IMR-90 (cell line): ENCODE results near the gene C16orf96. TPM values are rescaled to one million over a fixed set of nuclear protein-coding genes. Genes with fewer than 3 reads are reported as not detected.

Source experiments
- ATAC-seq: fragments of 200-7000 bp; cut with Tn5 transposase; 2 replicates; pipeline ENCODE4 v1.9.1; 2020; ENCODE audit warnings: low read depth, mild to moderate bottlenecking, moderate library complexity
- BruUV-seq: library from RNA; stranded (reverse); fragments of 400-500 nt; replicated peaks from 2 replicates; lab custom pipeline; 2021; lab: Mats Ljungman, UMichigan
- CTCF ChIA-PET: fragments of 300-600 bp; formaldehyde crosslinking; extraction: SDS; loops from one replicate; lab custom pipeline; 2021; ENCODE audit warnings: antibody characterized with exemption; lab: Yijun Ruan, JAX
- POLR2A ChIA-PET: fragments of 300-600 bp; sonication (Branson Sonifier 250); formaldehyde crosslinking; loops from one replicate; lab custom pipeline; 2022; ENCODE audit warnings: antibody characterized with exemption; ENCODE audit not compliant: unreplicated experiment; lab: Charles Lee
- DNase-seq: peaks from one replicate; pipeline ENCODE4 v3.0.0; 2013
- H2AFZ ChIP-seq: replicated peaks from 2 replicates; pipeline ENCODE3; 2013; ENCODE audit warnings: low read length, mild to moderate bottlenecking; ENCODE audit not compliant: poor library complexity
- H2AK5ac ChIP-seq: 2 replicates; pipeline ENCODE4 v1.6.1; 2013; ENCODE audit warnings: low read depth, low read length, inconsistent platforms
- H2AK9ac ChIP-seq: replicated peaks from 2 replicates; pipeline ENCODE3; 2013; ENCODE audit warnings: mild to moderate bottlenecking, low read depth, low read length, moderate library complexity; ENCODE audit not compliant: poor library complexity
- H2BK120ac ChIP-seq: 2 replicates; pipeline ENCODE4 v1.6.1; 2013; ENCODE audit warnings: low read depth, low read length, inconsistent platforms
- H2BK15ac ChIP-seq: 3 replicates; pipeline ENCODE4 v1.6.1; 2013; ENCODE audit warnings: low read depth, low read length, inconsistent platforms
- H2BK20ac ChIP-seq: 2 replicates; pipeline ENCODE4 v1.6.1; 2013; ENCODE audit warnings: low read depth, mild to moderate bottlenecking, inconsistent platforms, low read length, moderate library complexity
- H2BK5ac ChIP-seq: 2 replicates; pipeline ENCODE4 v1.6.1; 2013; ENCODE audit warnings: mild to moderate bottlenecking, low read depth, low read length, inconsistent platforms; ENCODE audit not compliant: poor library complexity, severe bottlenecking
- H3K14ac ChIP-seq: replicated peaks from 2 replicates; pipeline ENCODE4 v1.6.1; 2013; ENCODE audit warnings: low read depth, low read length, inconsistent platforms
- H3K18ac ChIP-seq: 2 replicates; pipeline ENCODE4 v1.6.1; 2013; ENCODE audit warnings: low read depth, low read length, control low read depth
- H3K23ac ChIP-seq: 2 replicates; pipeline ENCODE4 v1.6.1; 2013; ENCODE audit warnings: low read depth, low read length, inconsistent platforms
- H3K27ac ChIP-seq: 2 replicates; pipeline ENCODE4 v1.5.1; 2013; ENCODE audit warnings: mild to moderate bottlenecking, control low read depth, low read length; ENCODE audit not compliant: insufficient read depth
- H3K27me3 ChIP-seq: 2 replicates; pipeline ENCODE4 v1.6.1; 2013; ENCODE audit warnings: low read length; ENCODE audit not compliant: control insufficient read depth, insufficient read depth
- H3K36me3 ChIP-seq: 2 replicates; pipeline ENCODE4 v1.6.1; 2013; ENCODE audit warnings: low read length, mixed read lengths; ENCODE audit not compliant: control insufficient read depth, insufficient read depth
- H3K4ac ChIP-seq: 2 replicates; pipeline ENCODE4 v1.6.1; 2013; ENCODE audit warnings: low read depth, low read length, inconsistent platforms
- H3K4me1 ChIP-seq: 2 replicates; pipeline ENCODE4 v1.6.1; 2013; ENCODE audit warnings: low read length, mixed read lengths; ENCODE audit not compliant: control insufficient read depth, insufficient read depth
- H3K4me2 ChIP-seq: 2 replicates; pipeline ENCODE4 v1.6.1; 2013; ENCODE audit warnings: low read depth, mild to moderate bottlenecking, control low read depth, low read length, moderate library complexity
- H3K4me3 ChIP-seq: 2 replicates; pipeline ENCODE4 v1.5.1; 2013; ENCODE audit warnings: low read depth, mild to moderate bottlenecking, control low read depth, low read length, moderate library complexity; ENCODE audit not compliant: insufficient read depth
- H3K56ac ChIP-seq: 2 replicates; pipeline ENCODE4 v1.6.1; 2013; ENCODE audit warnings: low read length, inconsistent platforms; ENCODE audit not compliant: insufficient read depth; ENCODE audit errors: extremely low read depth
- H3K79me1 ChIP-seq, 2 experiments: 2 replicates each; pipeline ENCODE4 v1.6.1; 2013; ENCODE audit warnings: low read length in 2 of 2, inconsistent platforms in 1 of 2, low read depth in 1 of 2
- H3K9ac ChIP-seq: 2 replicates; pipeline ENCODE4 v1.6.1; 2013; ENCODE audit warnings: low read depth, low read length, control low read depth
- H3K9me1 ChIP-seq: 2 replicates; pipeline ENCODE4 v1.6.1; 2013; ENCODE audit warnings: low read length, inconsistent platforms; ENCODE audit not compliant: insufficient read depth
- H3K9me3 ChIP-seq: 2 replicates; pipeline ENCODE4 v1.6.1; 2013; ENCODE audit warnings: low read length; ENCODE audit not compliant: control insufficient read depth, insufficient read depth
- H4K20me1 ChIP-seq: 2 replicates; pipeline ENCODE4 v1.6.1; 2013; ENCODE audit warnings: low read length, inconsistent platforms; ENCODE audit not compliant: insufficient read depth
- H4K5ac ChIP-seq: 2 replicates; pipeline ENCODE4 v1.6.1; 2013; ENCODE audit warnings: mild to moderate bottlenecking, low read depth, low read length, control low read depth
- H4K8ac ChIP-seq, 2 experiments: 2 replicates each; pipeline ENCODE4 v1.6.1; 2013; ENCODE audit warnings: low read depth in 2 of 2, low read length in 2 of 2, control low read depth in 1 of 2, inconsistent platforms in 1 of 2
- H4K91ac ChIP-seq: 2 replicates; pipeline ENCODE4 v1.6.1; 2013; ENCODE audit warnings: low read depth, low read length, inconsistent platforms; ENCODE audit not compliant: insufficient read depth
- MXI1 ChIP-seq: IDR thresholded peaks from 2 replicates; pipeline ENCODE4 v1.6.1; 2012; ENCODE audit warnings: low read depth, mild to moderate bottlenecking, low read length, moderate library complexity, borderline replicate concordance
- WGBS, 2 experiments: methylation state at CpG; one replicate each; pipeline versions ENCODE4 v1.1.5 to v1.1.7; 2013; ENCODE audit warnings: missing lambda C conversion rate in 2 of 2; ENCODE audit not compliant: insufficient read length in 1 of 2; ENCODE audit errors: extremely low coverage in 2 of 2; 5-methylcytosine and 5-hydroxymethylcytosine counted together
- dilution Hi-C: fragments of 300-500 bp; cut with HindIII; formaldehyde crosslinking; loops from one replicate; pipeline ENCODE4 v1.14.3; 2018; ENCODE audit warnings: low sequenced_read_pairs; ENCODE audit not compliant: unreplicated experiment
- in situ Hi-C: fragments of 300-500 bp; cut with MboI; formaldehyde crosslinking; loops from 3 replicates; pipeline ENCODE4 v1.14.3; 2019; ENCODE audit warnings: low sequenced_read_pairs, inconsistent platforms, mixed read lengths
- intact Hi-C: fragments of 100-400 bp; cut with micrococcal nuclease; formaldehyde crosslinking; loops from 2 replicates; pipeline ENCODE4 v1.10.0; 2022
- polyA plus RNA-seq, 3 experiments: library from polyadenylated mRNA; depleted of rRNA; stranded (reverse); fragments of >200 nt; gene quantifications; 2 replicates each; pipeline ENCODE4 v1.2.3, GENCODE V29; 2012; ENCODE audit warnings: low replicate concordance in 1 of 3
- total RNA-seq: library from RNA; depleted of rRNA; stranded (reverse); fragments of >200 nt; gene quantifications from 2 replicates; pipeline ENCODE4 v1.2.3, GENCODE V29; 2012

The C16orf96 gene
- total and polyA plus RNA-seq, 2 of the 4 experiments (the other 2 are of a cell fraction), result not detected

DNA sequence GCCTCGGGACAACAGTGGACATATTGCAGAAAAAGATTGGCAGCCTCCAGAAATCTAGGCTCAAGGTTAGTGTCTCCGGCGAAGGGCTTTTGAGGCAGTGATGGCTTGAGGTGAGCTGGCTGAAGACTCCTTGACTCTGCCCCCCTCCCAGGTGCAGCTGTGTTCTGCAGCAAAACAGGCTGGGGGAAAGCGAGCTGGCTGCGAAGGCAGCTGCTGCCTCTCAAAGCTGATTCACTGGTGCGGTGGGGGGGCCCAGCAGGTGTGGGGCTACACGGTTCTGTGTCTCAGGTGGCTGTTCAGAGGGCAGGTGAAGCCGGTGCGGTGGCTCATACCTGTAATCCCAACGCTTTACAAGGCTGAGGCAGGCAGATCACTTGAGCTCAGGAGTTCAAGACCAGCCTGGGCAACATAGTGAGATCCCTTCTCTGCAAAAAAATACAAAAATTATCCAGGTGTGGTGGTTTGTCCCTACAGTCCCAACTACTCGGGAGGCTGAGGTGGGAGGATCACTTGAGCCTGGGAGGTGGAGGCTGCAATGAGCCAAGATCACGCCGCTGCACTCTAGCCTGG, 22.9 kb downstream of the C16orf96 start:
- ChIA-PET POLR2A (no interaction called here), CTCF (no interaction called here)
- Histone ChIP-seq H3K56ac (no peak overlapping the region), H4K8ac (no peak overlapping the region), H4K5ac (no peak overlapping the region), H2AK5ac (no peak overlapping the region), H2BK5ac (no peak overlapping the region), H3K18ac (no peak overlapping the region), H3K9me3 (no peaks in the 10 kb centered on the region), H3K23ac (no peak overlapping the region), H3K4ac (no peak overlapping the region), H3K4me1 (no peaks in the 10 kb centered on the region), H3K9me1 (no peaks in the 10 kb centered on the region), H3K9ac (no peak overlapping the region), H3K4me2 (no peak overlapping the region), H2BK120ac (no peak overlapping the region), H2BK20ac (no peak overlapping the region), H3K36me3 (no peaks in the 10 kb centered on the region), H2AFZ (no peak overlapping the region), H3K14ac (no peak overlapping the region), H3K4me3 (no peak overlapping the region), H4K91ac (no peak overlapping the region), H3K27ac (no peak overlapping the region), H3K27me3 (peaks cover 2% of the 10 kb centered on the region; the same call in 1 of the 2 replicates), H4K20me1 (no peaks in the 10 kb centered on the region), H2AK9ac (no peak overlapping the region), H2BK15ac (no peak overlapping the region), H3K79me1 (no peaks in the 10 kb centered on the region)
- dilution Hi-C loops (no loop called here), intact Hi-C loops (no loop called here), in situ Hi-C loops (no loop called here)
- ATAC-seq, result no peak
- no peak for TF ChIP-seq MXI1
- no peak for DNase-seq
- BruUV-seq, result no TSS peak
- WGBS, 2 experiments, result 66% methylated on average over 10 of the region's 13 CpGs; no CpG with 5 or more reads in 1 of the 2 experiments
